Erythroblast (primary cell): ENCODE results near the gene TNFRSF25.

ENCODE experiments used
- GATA1 ChIP-seq: IDR thresholded peaks from 2 replicates; pipeline ENCODE4 v1.6.1; 2011; ENCODE audit warnings: low read depth, mild to moderate bottlenecking, control low read depth, low read length, moderate library complexity
- POLR2A ChIP-seq: IDR thresholded peaks from 2 replicates; pipeline ENCODE4 v1.6.1; 2011; ENCODE audit warnings: mild to moderate bottlenecking, low read length

DNA sequence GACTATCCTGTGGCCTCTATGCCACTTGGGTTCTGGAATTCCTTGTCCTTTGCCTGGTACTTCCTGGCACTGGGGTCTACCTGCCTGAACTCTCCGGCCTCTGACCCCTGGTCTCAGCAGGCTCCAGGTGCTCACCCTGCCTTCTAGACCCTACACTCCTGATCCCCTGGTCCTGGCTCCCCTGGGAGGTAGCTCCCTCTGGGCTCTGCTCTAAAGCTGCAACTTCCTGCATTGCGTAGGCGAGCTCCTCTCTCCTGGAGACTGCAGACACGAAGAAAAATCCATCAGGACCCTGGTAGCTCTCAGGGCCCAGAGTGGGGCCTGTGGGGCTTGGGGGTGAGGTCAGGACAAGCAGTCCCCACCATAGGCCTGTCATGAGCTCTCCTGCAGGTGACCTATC, 33.3 kb upstream of the TNFRSF25 start:
- TF ChIP-seq POLR2A (no peak), GATA1 (no peak)
